Measurements from ENCODE around the gene HERPUD1. TPM values are rescaled to one million over a fixed set of nuclear protein-coding genes. Genes with fewer than 3 reads are reported as not detected.

Gene HERPUD1
- polyA plus RNA-seq, 2 of the 4 experiments (the other 2 are of a cell fraction), result 65.8 to 140 TPM

- TF ChIP-seq PHF8 (IDR thresholded peaks at IDR 0.05; ENCODE audit: borderline replicate concordance, low read depth) (no peak), ZNF302 (CRISPR knock-in tag; IDR thresholded peaks at IDR 0.05) (no peak)
These were observed 18.5 kb downstream of the HERPUD1 start (continued) for GRCh38 chr16:56950455-56950854.

- H3K9me3 ChIP-seq, result no peaks in the 10 kb centered on the region
- ChIA-PET POLR2A (interaction anchor here (1.3 kb wide), 1 partner anchor 20 kb away, joined by 4 read pairs; no protein-coding TSS in a partner anchor), CTCF (interaction anchor here (0.7 to 6.2 kb wide), 18 partner anchors 8 to 249 kb away, joined by 3 to 48 read pairs (median 4); partner anchors contain the start of genes CETP and SLC12A3)
- FAIRE-seq (no peak), DNase-seq (ENCODE audit: low read depth in 1 of 2, low spot score in 1 of 2) (peak; percentile 60 to 65), ATAC-seq (peak; percentile 76 to 93)
- no peak for TF ChIP-seq ZSCAN20 (CRISPR knock-in tag; IDR thresholded peaks at IDR 0.05)
- TF ChIP-seq SMC3 (IDR thresholded peaks at IDR 0.05), result peak; percentile 43; the same call in 2 of the 3 replicates
- TF ChIP-seq HES2 (IDR thresholded peaks at IDR 0.05), result no peak
- no peak for TF ChIP-seq POLR2A (IDR thresholded peaks at IDR 0.05; ENCODE audit: low read length)
- TF ChIP-seq RAD21 (conservative IDR thresholded peaks at IDR 0.05 in 1 of 2, IDR thresholded peaks at IDR 0.05 in 1 of 2), result peak; percentile 64 to 73
- peak; percentile 58 for TF ChIP-seq CTCF (IDR thresholded peaks at IDR 0.05)
- no peak overlapping the region for H3K4me2 ChIP-seq
- no peak overlapping the region for H3K27ac ChIP-seq
- no peaks in the 10 kb centered on the region for H3K4me1 ChIP-seq
- no peak overlapping the region for H3K4me3 ChIP-seq
- WGBS (ENCODE audit: missing lambda C conversion rate), result 65% methylated on average over 15 of the region's 15 CpGs
These were observed 19.2 kb downstream of the HERPUD1 start for GRCh38 chr16:56950881-56951771.

- WGBS (ENCODE audit: missing lambda C conversion rate), result 73% methylated on average over 6 of the region's 6 CpGs
- no peaks in the 10 kb centered on the region for H3K4me1 ChIP-seq
- FAIRE-seq (no peak), DNase-seq (ENCODE audit: low read depth in 1 of 2, low spot score in 1 of 2) (no peak), ATAC-seq (no peak)
- H3K4me2 ChIP-seq, result no peak overlapping the region
- no peak overlapping the region for H3K4me3 ChIP-seq
- no peak for TF ChIP-seq CBX2 (IDR thresholded peaks at IDR 0.05; ENCODE audit: borderline replicate concordance, low read depth)
- TF ChIP-seq ESRRA (IDR thresholded peaks at IDR 0.05; ENCODE audit: borderline replicate concordance, low read length), result no peak
- no peak for TF ChIP-seq CHD2 (IDR thresholded peaks at IDR 0.05; ENCODE audit: low read length, partially characterized antibody)
- TF ChIP-seq HOXA7 (CRISPR knock-in tag; IDR thresholded peaks at IDR 0.05), result no peak
- TF ChIP-seq ZC3H11A (IDR thresholded peaks at IDR 0.05), result no peak
- TF ChIP-seq ZNF302 (CRISPR knock-in tag; IDR thresholded peaks at IDR 0.05), result no peak
- TF ChIP-seq EP300 (IDR thresholded peaks at IDR 0.05), result no peak
- no peak for TF ChIP-seq JUNB (IDR thresholded peaks at IDR 0.05)
- H3K9me3 ChIP-seq, result no peaks in the 10 kb centered on the region
- ChIA-PET CTCF (interaction anchor here (1.1 to 6.2 kb wide), 6 partner anchors 12 to 160 kb away, joined by 3 to 48 read pairs (median 7); partner anchors contain the start of gene SLC12A3), POLR2A (no interaction called here)
- no peak overlapping the region for H3K27ac ChIP-seq
These were observed 21.1 kb downstream of the HERPUD1 start for GRCh38 chr16:56953006-56953405.

GRCh38 chr16:56956076-56956475 lies 24.1 kb downstream of the HERPUD1 start:
- ATAC-seq, result no peak
- POLR2A ChIA-PET, result no interaction called here
- H3K9me3 ChIP-seq, result no peaks in the 10 kb centered on the region
- FAIRE-seq, result no peak
- H3K27ac ChIP-seq, result no peak overlapping the region
- no peak overlapping the region for H3K4me2 ChIP-seq
- WGBS (ENCODE audit: missing lambda C conversion rate), result 74% methylated on average over 4 of the region's 4 CpGs
- H3K4me1 ChIP-seq, result no peaks in the 10 kb centered on the region
- DNase-seq (ENCODE audit: low read depth in 1 of 2, low spot score in 1 of 2), result no peak
- no peak overlapping the region for H3K4me3 ChIP-seq
- CTCF ChIA-PET, result interaction anchor here (0.9 kb wide), 2 partner anchors 10 to 22 kb away, joined by 3 read pairs; no protein-coding TSS in a partner anchor
- no peak for TF ChIP-seq CHD2 (IDR thresholded peaks at IDR 0.05; ENCODE audit: low read length, partially characterized antibody)
- TF ChIP-seq E2F6 (IDR thresholded peaks at IDR 0.05; ENCODE audit: borderline replicate concordance, low read depth), result no peak
- TF ChIP-seq KDM1A (IDR thresholded peaks at IDR 0.05; ENCODE audit: low read depth), result no peak
- TF ChIP-seq EHF (CRISPR knock-in tag; IDR thresholded peaks at IDR 0.05), result no peak
- TF ChIP-seq EHMT2 (IDR thresholded peaks at IDR 0.05; ENCODE audit: low read depth), result no peak
- TF ChIP-seq ZFP36 (IDR thresholded peaks at IDR 0.05; ENCODE audit: borderline replicate concordance, partially characterized antibody), result no peak
- no peak for TF ChIP-seq HOXB13 (CRISPR knock-in tag; IDR thresholded peaks at IDR 0.05; ENCODE audit: low read depth)
- TF ChIP-seq ZC3H11A (IDR thresholded peaks at IDR 0.05), result no peak
- no peak for TF ChIP-seq MYC (IDR thresholded peaks at IDR 0.05; ENCODE audit: borderline replicate concordance, low read length)
- no peak for TF ChIP-seq CEBPB (IDR thresholded peaks at IDR 0.05)
- TF ChIP-seq MAX (IDR thresholded peaks at IDR 0.05), result no peak
- TF ChIP-seq REST (IDR thresholded peaks at IDR 0.05), result no peak
